Ovary (tissue), 9 donors: Measurements from ENCODE around the gene FEM1C. TPM values are rescaled to one million over a fixed set of nuclear protein-coding genes. Genes with fewer than 3 reads are reported as not detected.

Source experiments
- DNase-seq, 5 donors: peaks; one replicate each; pipeline ENCODE4 v3.0.0-alpha.2; 2019 to 2020
- H3K27ac ChIP-seq, 2 donors: fragments of 200-600 bp; one replicate each; pipeline versions ENCODE4 v1.5.1 to v1.8.0; 2019 to 2022
- H3K27me3 ChIP-seq: fragments of 200-600 bp; one replicate; pipeline ENCODE4 v1.8.0; 2022
- H3K36me3 ChIP-seq: fragments of 200-600 bp; sonication (generic); one replicate; pipeline ENCODE4 v1.5.1; 2019
- H3K4me1 ChIP-seq: one replicate; pipeline ENCODE4 v1.8.1; 2013; ENCODE audit warnings: mild to moderate bottlenecking, moderate library complexity; ENCODE audit not compliant: insufficient read depth
- H3K4me3 ChIP-seq: fragments of 200-600 bp; sonication (generic); one replicate; pipeline ENCODE4 v1.5.1; 2017
- H3K9me3 ChIP-seq, 2 donors: fragments of 200-600 bp in 1 of 2; sonication (generic) in 1 of 2; one replicate each; pipeline versions ENCODE4 v1.5.1 to v1.8.1; 2013 to 2019; ENCODE audit warnings: mild to moderate bottlenecking in 1 of 2, moderate library complexity in 1 of 2
- EP300 ChIP-seq: sonication (generic); formaldehyde crosslinking; IDR thresholded peaks from one replicate; pipeline ENCODE4 v1.6.1; 2017; ENCODE audit warnings: antibody characterized with exemption
- POLR2A ChIP-seq: fragments of 450-650 bp; IDR thresholded peaks from one replicate; pipeline ENCODE4 v1.6.1; 2017; ENCODE audit warnings: antibody characterized with exemption, mild to moderate bottlenecking, moderate library complexity
- WGBS, 3 donors: extraction: QIAGEN DNeasy Blood & Tissue Kit in 1 of 3; methylation state at CpG; one replicate each; pipeline versions ENCODE4 v1.1.5 to v1.1.7; 2013 to 2017; 5-methylcytosine and 5-hydroxymethylcytosine counted together
- intact Hi-C, 4 donors: fragments of 100-400 bp; cut with DNase I; formaldehyde crosslinking; loops; one replicate each; pipeline versions ENCODE4 v1.11.0 to v1.15.1; 2022 to 2023
- polyA plus RNA-seq, 2 donors: library from polyadenylated mRNA; stranded (reverse); fragments of 200-250 nt in 1 of 2; fragments of 350-450 nt in 1 of 2; fragmentation: Illumina TruSeq in 1 of 2; extraction: RNeasy Lipid Tissue Mini Kit (QIAGEN cat#74804) in 1 of 2; gene quantifications; one replicate each; pipeline ENCODE4 v1.2.3, GENCODE V29; 2013 to 2014
- total RNA-seq, 7 donors: library from RNA; depleted of rRNA in 2 of 7; stranded (reverse); fragments of >200 nt in 2 of 7; fragmentation: NEBNext Ultra II Directional in 3 of 7; extraction: Animal tissue kit (Norgen Biotek cat#: 25700) in 3 of 7; gene quantifications; one replicate each; pipeline versions ENCODE4 v1.1.0 to v1.2.4, GENCODE V29; 2016 to 2023
- TF ChIP-seq, protein P1 (sequence below), 3 donors: fragments of 450-650 bp in 2 of 3; fragments of 200-600 bp in 1 of 3; IDR thresholded peaks; one replicate each; pipeline versions ENCODE4 v1.5.1 to v1.8.0; 2016 to 2022; ENCODE audit warnings: antibody characterized with exemption in 3 of 3, mild to moderate bottlenecking in 1 of 3
- donor health status: DM: no; HTN: no; CAD: no; lungs with moderate emphysema.
- donor health status: DM: no; HTN: no; CAD: no.
- donor health status: Bipolar disorder and iron deficiency.
- donor health status: DM: yes; HTN: yes; CAD: no.
- donor health status: DM: no; HTN: no; CAD: no.
- donor health status: DM: yes; HTN: yes; CAD: no.

Gene FEM1C
- total and polyA plus RNA-seq, 9 donors: 6.5 to 16.6 (median 14.5) TPM

- no peak for DNase-seq
- TF ChIP-seq POLR2A (no peak), EP300 (no peak)
- TF ChIP-seq, protein P1, sequence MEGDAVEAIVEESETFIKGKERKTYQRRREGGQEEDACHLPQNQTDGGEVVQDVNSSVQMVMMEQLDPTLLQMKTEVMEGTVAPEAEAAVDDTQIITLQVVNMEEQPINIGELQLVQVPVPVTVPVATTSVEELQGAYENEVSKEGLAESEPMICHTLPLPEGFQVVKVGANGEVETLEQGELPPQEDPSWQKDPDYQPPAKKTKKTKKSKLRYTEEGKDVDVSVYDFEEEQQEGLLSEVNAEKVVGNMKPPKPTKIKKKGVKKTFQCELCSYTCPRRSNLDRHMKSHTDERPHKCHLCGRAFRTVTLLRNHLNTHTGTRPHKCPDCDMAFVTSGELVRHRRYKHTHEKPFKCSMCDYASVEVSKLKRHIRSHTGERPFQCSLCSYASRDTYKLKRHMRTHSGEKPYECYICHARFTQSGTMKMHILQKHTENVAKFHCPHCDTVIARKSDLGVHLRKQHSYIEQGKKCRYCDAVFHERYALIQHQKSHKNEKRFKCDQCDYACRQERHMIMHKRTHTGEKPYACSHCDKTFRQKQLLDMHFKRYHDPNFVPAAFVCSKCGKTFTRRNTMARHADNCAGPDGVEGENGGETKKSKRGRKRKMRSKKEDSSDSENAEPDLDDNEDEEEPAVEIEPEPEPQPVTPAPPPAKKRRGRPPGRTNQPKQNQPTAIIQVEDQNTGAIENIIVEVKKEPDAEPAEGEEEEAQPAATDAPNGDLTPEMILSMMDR (IDR thresholded peaks at IDR 0.05): no peak
- Histone ChIP-seq H3K27ac (no peak overlapping the region), H3K36me3 (no peaks in the 10 kb centered on the region), H3K4me3 (no peak overlapping the region), H3K9me3 (no peaks in the 10 kb centered on the region), H3K4me1 (no peaks in the 10 kb centered on the region), H3K27me3 (no peaks in the 10 kb centered on the region)
- intact Hi-C loops: no loop called here
- 43 to 61% (median 54%) methylated on average over 2 of the region's 2 CpGs for WGBS, 3 donors
Measured at GRCh38 chr5:115565233-115565632, 20.7 kb upstream of the FEM1C start.

DNA sequence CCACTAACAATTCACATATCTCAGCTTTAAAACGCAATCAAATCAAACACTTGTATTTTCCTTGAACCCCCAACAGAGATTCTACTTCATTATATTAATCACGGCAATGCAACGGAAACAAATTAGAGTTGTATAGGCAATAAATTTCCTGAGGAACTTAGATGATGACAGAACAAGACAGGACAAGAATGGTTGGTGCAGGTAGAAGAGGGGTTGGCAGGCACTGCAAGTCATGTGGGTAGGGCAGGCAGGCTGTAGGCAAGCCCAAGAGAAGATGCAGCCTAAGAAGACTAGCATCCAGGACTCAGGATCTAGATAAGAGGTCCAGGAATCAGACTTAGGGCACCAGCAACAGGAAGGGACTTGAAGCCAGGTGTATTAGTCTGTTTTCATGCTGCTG lies 16.6 kb upstream of the FEM1C start:
- WGBS, 3 donors: 75 to 90% (median 82%) methylated on average over 3 of the region's 3 CpGs
- Histone ChIP-seq H3K4me1 (no peaks in the 10 kb centered on the region), H3K27me3 (no peaks in the 10 kb centered on the region), H3K36me3 (no peaks in the 10 kb centered on the region), H3K4me3 (no peak overlapping the region), H3K27ac (no peak overlapping the region), H3K9me3 (no peaks in the 10 kb centered on the region)
- TF ChIP-seq EP300 (no peak), POLR2A (no peak)
- TF ChIP-seq, protein P1 (IDR thresholded peaks at IDR 0.05): no peak
- intact Hi-C loops: no loop called here
- DNase-seq: no peak

DNA sequence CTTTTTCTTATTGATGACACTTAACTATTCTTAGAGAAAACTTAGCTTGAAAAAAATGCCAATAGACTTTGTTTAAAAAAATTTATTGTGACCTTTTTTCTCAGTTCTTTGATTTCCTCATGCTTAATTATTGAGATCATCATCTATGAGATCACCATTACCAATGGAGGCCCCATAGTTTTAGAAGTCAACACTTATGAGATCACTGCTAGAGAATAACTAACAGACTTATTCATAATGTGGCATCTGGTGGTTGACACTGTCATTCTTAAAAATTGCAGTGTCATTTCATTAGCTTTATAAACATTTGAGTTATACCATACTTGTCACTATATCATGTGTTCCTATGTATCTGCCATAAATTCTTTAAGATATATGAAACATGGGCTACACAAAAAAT lies 14.9 kb upstream of the FEM1C start:
- no peak for DNase-seq
- Histone ChIP-seq H3K27ac (no peak overlapping the region), H3K27me3 (no peaks in the 10 kb centered on the region), H3K4me3 (no peak overlapping the region), H3K4me1 (no peaks in the 10 kb centered on the region), H3K36me3 (no peaks in the 10 kb centered on the region), H3K9me3 (no peaks in the 10 kb centered on the region)
- intact Hi-C loops: no loop called here
- TF ChIP-seq, protein P1 (IDR thresholded peaks at IDR 0.05): no peak
- TF ChIP-seq POLR2A (no peak), EP300 (no peak)

GRCh38 chr5:115558388-115558956 lies 13.9 kb upstream of the FEM1C start:
- no peak overlapping the region for H3K27ac ChIP-seq

More at GRCh38 chr5:115558388-115558956, 13.9 kb upstream of the FEM1C start:
- Histone ChIP-seq H3K9me3 (no peaks in the 10 kb centered on the region), H3K4me1 (no peaks in the 10 kb centered on the region), H3K4me3 (no peak overlapping the region), H3K27me3 (no peaks in the 10 kb centered on the region), H3K36me3 (no peaks in the 10 kb centered on the region)
- DNase-seq: peak in 2 of 5 donors; percentile 36 to 45
- TF ChIP-seq, protein P1 (IDR thresholded peaks at IDR 0.05): no peak
- TF ChIP-seq POLR2A (no peak), EP300 (no peak)
- 25 to 33% (median 31%) methylated on average over 4 of the region's 4 CpGs for WGBS, 3 donors
- intact Hi-C loops: no loop called here
